NCI-H524 (cell line): Measurements from ENCODE around the gene STXBP5.
"Not testable (repeated sequence)": the region's sequence is repeated elsewhere in the genome, so short reads cannot be mapped to it uniquely, and the experiment has no call there.

ENCODE experiments used
- DNase-seq, 2 experiments: peaks; one replicate each; lab custom pipeline; 2025; lab: John Stamatoyannopoulos, UW

Gene STXBP5

DNA sequence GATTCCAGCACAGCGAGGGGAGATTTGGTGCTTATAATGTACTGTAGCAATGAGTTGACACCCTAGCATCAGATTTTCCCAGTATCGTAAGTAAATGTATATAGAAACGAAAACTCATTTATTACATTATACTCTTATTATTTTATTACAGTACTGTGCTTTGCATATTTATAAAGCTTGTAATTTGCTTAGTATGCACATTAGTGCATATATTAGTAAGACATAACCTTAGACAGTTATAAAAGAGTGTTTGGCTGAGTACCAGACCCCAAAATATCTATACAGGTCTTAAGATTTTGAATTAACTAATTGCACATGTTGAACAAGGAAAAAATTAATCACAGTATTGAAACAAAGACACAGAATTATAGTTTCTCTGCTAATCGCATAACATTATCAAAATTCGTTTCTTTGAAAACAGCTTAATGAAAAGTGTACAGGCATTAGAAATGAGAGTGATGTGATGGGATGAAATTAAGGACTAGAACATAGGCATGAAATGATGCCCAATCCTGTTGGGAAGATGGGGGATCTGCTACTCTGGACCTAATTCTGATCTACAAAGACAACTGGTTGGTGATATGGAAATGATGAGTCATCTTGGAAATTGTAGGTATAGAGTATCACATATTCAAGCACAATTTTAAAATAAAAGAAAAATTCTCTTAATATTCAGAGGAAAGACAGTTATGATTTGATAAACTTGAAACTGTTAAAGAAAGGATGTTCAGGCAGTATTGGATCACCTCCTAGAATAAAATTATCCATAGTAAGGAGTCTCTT, 42.8 kb downstream of the STXBP5 start:
- DNase-seq, result no peak

- DNase-seq, result no peak
These were observed 44.6 kb downstream of the STXBP5 start for GRCh38 chr6:147248859-147249258.

GRCh38 chr6:147251072-147251471, 46.9 kb downstream of the STXBP5 start:
- DNase-seq, result no peak

DNA sequence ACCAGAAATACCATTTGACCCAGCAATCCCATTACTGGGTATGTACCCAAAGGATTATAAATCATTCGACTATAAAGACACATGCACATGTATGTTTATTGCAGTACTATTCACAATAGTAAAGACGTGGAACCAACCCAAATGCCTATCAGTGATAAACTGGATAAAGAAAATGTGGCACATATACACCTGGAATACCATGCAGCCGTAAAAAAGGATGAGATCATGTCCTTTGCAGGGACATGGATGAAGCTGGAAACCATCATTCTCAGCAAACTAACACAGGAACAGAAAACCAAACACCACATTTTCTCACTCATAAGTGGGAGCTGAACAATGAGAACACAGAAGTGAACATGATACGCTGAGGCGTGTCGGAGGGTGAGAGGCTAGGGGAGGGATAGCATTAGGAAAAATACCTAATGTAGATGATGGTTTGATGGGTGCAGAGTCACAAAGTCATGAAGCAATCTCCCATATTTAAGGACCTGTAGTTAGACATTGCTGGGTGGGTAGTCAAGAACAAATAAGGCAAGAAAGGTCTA, 50.8 kb downstream of the STXBP5 start:
- DNase-seq, result not testable (repeated sequence)

- no peak for DNase-seq
These were observed 51.9 kb downstream of the STXBP5 start for GRCh38 chr6:147255948-147256674.

- DNase-seq, result no peak
These were observed 53.5 kb downstream of the STXBP5 start for GRCh38 chr6:147257760-147258159.

- no peak for DNase-seq
These were observed 55.9 kb downstream of the STXBP5 start for GRCh38 chr6:147260091-147260490.

DNA sequence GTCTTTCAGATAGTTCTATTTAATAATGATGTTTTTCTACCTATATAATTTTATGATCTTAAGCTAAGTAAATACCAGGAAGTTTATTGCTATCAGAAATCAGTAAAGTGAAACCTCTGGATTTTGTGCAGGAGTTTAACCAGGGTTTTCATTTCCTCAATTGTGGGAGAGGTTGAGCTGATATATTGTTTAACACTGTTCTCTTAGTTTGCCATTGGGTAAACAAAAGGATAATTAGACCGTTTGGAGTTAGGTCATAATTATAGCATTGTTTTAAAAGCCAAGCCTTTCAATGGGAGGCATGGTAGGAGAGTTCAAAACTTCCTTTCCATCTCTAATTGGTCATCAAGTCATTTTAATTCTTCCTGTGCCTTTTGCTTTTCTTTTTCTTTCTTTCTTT, 58.7 kb downstream of the STXBP5 start:
- DNase-seq, result no peak

DNA sequence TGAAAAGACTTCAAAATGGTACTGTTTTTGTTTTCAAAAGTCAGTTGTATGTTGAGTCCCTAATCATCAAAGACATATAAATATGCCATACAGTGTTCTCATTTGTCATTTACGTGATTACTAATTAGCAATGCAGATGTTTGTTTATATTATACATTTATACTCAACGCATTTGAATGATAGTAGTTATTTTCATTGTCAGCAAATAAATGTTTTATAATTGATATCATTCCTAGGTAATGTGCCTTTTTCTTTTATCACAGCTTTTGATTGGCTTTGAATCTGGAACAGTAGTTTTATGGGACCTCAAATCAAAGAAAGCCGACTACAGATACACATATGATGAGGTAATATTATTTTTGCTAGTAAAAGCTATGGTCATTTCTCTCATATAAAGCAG, 62.6 kb downstream of the STXBP5 start:
- no peak for DNase-seq

DNA sequence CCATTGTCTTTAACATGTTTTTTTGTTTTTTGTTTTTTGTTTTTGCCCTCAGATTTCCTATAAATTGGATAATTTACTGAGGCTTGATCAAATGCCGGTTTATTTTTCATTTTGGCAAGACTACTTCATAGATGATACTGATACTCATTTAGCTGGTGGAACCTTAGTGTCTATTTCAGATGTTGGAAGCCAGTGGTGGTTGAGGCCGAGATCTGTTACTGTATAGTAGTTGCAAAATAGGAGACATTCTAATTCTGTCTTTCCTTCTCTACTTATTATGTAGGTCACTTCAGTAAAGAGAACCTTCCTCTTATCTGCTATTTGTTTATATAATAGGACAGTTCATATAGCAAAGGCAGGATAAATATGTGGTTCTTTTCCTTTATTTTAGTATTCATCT, 63.4 kb downstream of the STXBP5 start:
- DNase-seq, result no peak

- DNase-seq, result no peak
These were observed 64.0 kb downstream of the STXBP5 start for GRCh38 chr6:147268254-147268653.

DNA sequence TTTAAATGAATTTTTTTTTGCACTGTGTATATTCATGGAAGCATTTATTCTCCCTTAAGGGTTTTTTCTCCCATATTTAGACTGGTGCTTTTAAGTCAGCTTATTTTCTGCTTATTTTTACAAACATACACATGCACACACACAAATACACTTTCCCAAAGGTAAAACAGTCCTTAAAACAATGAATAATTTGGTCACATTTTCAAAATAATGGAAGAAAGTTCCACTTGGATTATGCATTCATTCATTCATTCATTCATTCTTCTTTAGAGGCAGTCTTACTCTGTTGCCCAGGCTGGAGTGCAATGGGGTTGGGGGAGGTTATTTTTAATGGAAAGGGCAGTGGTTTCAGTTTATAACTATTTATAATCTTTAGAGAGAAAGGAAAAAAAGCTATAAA, 69.8 kb downstream of the STXBP5 start:
- DNase-seq, result no peak

DNA sequence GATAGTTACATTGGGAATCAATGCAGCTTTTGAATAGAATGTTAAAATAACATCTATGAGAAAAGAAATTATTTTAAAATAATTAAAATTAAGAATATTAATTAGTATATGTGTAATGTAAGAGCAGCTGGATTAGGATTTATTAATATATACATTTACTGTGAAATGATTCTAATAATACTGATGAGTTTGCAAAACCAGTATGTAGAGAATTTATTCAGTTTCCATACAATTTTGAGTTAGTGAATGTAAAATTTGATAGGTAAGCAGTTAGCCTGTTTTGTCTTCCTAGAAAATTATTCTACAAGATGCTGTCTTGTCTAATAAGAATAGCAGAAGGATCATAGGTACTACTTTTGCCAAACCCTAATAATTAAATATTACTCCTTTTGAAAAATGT, 70.6 kb downstream of the STXBP5 start:
- no peak for DNase-seq

GRCh38 chr6:147278891-147279290, 74.7 kb downstream of the STXBP5 start:
- no peak for DNase-seq

DNA sequence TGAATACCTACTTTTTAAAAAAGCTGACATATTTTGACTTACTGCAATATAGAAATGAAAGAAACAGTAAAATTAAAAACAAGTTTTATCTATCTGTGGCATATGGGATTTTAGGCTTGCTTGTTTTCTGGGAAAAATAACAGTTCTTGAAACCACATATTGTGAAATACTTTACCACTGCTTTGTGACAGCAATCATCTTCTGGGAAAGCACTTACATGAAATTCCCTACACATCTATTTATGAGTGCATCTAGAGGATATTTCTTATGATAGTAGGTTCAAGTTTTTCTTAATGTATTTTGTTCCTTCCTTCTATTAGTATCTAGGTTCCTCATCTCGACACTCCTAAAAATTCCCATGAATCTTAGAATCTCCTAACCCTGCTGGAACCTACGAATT, 75.2 kb downstream of the STXBP5 start:
- DNase-seq, result no peak

- no peak for DNase-seq
These were observed 77.8 kb downstream of the STXBP5 start for GRCh38 chr6:147281895-147282565.

DNA sequence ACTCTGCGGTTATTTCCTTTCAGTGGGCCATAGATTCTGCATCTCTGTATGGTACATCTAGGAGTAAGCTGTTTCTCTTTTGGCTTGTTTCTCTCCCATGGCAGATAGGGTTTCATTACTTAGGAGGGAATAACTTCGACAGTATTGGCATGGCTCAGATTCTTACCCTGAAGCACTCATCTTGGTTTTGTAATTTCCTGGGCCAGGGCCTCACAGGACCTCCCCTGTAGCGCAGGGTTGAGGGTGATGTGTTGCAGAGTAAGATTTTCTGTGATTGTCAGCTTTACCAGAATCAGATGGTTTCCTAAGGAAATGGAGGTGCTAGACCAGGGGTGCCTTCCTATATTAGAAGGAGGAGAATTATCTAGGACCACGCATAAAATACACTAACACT, 78.3 kb downstream of the STXBP5 start:
- no peak for DNase-seq

DNA sequence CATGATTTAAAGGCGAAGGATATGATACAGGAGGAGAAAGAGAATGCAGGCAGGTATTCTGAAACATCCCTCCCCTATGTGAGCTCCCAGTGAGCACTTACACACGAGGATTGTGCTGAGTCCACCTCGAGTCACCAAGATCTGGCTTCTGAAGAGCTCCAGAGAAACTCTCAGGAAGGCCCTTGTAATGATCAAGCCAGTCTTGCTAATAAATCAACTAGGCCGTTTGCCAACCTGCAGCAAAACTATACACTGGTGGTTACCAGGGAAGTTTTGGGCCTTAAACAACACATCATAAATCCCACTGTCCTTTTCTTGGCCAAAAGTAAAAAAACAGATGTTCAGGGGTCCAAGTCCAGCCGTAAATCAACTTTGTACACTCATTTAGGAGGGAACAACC, 79.2 kb downstream of the STXBP5 start:
- DNase-seq, result no peak

- peak in 1 of 2 experiments; percentile 56 for DNase-seq
These were observed 81.1 kb downstream of the STXBP5 start for GRCh38 chr6:147285087-147285855.

DNA sequence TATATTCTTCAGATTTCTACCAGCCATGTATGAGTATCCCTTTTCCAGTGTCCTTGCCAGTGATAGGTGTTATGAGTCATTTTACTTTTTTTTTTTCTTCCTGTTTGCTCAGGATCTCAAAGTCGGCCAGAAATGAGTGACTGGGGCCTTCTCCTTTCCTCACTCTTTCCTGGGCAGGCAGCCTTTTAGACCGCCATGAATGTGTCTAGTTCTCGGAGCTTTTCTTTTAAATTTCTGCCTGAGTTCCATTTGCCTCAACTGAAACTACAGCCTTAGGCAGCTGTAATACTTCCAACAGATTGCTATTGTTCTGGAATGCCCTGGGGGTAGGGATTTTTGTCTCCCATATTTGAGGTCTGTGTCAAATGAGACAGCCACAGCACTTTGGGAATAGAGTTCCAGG, 83.7 kb downstream of the STXBP5 start:
- DNase-seq, result no peak

DNA sequence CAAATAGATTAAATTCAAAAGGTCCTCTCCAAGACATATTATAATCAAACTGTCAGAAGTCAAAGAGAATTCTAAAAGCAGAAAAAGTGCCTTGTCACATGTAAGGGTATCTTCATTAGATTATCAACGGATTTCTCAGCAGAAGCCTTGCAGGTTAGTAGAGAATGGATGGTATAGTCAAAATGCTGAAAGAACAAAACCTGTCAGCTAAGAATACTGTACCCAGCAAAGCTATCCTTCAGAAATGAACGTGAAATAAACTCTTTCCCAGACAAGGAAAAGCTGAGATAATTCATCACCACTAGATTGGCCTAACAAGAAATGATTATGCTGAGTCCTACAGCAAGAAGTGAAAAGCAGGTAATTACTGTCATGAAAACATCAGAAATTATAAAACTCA, 92.9 kb downstream of the STXBP5 start:
- no peak for DNase-seq
